K562 (cell line): Measurements from ENCODE around the gene TEX54. TPM values are rescaled to one million over a fixed set of nuclear protein-coding genes. Genes with fewer than 3 reads are reported as not detected.
A peak's percentile ranks its signal among the peaks of the same experiment; 100 is the strongest.

ENCODE experiments used
- ATF7 ChIP-seq: fragments of 450-650 bp; IDR thresholded peaks from 2 replicates; pipeline ENCODE4 v1.7.1; 2014; ENCODE audit warnings: mild to moderate bottlenecking, moderate library complexity
- CBX3 ChIP-seq, 2 experiments: IDR thresholded peaks; 1 replicate in 1 of 2; 2 replicates in 1 of 2; pipeline ENCODE4 v1.6.1; 2012; ENCODE audit warnings: inconsistent platforms in 2 of 2, low read length in 2 of 2, borderline replicate concordance in 1 of 2, control low read depth in 1 of 2
- E4F1 ChIP-seq: fragments of 250-450 bp; sonication (Bioruptor Pico); IDR thresholded peaks from 2 replicates; pipeline ENCODE4 v1.5.0; 2021; ENCODE audit warnings: mild to moderate bottlenecking, borderline replicate concordance
- HLTF ChIP-seq: fragments of 450-650 bp; IDR thresholded peaks from 2 replicates; pipeline ENCODE4 v1.6.1; 2016
- IFI16 ChIP-seq: fragments of 250-450 bp; sonication (Bioruptor Pico); IDR thresholded peaks from 2 replicates; pipeline ENCODE4 v2.1.2; 2022; ENCODE audit warnings: mild to moderate bottlenecking, inconsistent platforms
- KDM1A ChIP-seq, 2 experiments: fragments of 450-650 bp; IDR thresholded peaks; 2 replicates each; pipeline ENCODE4 v1.6.1; 2016; ENCODE audit warnings: mild to moderate bottlenecking in 2 of 2
- MCM7 ChIP-seq, 2 experiments: fragments of 450-650 bp; IDR thresholded peaks; 2 replicates each; pipeline ENCODE4 v1.6.1; 2016 to 2018
- NEUROD1 ChIP-seq: fragments of 150-350 bp; IDR thresholded peaks from 2 replicates; pipeline ENCODE4 v1.6.1; 2014; ENCODE audit warnings: borderline replicate concordance, low read length, low read depth; ENCODE audit not compliant: partially characterized antibody
- NKRF ChIP-seq: fragments of 450-650 bp; IDR thresholded peaks from 2 replicates; pipeline ENCODE4 v1.6.1; 2016; ENCODE audit warnings: borderline replicate concordance
- PCBP2 ChIP-seq: fragments of 200-400 bp; formaldehyde crosslinking; IDR thresholded peaks from 2 replicates; pipeline ENCODE4 v1.6.1; 2018; ENCODE audit warnings: low read length, low read depth, mild to moderate bottlenecking, moderate library complexity; ENCODE audit not compliant: poor library complexity, severe bottlenecking
- SMAD1 ChIP-seq: fragments of 150-350 bp; IDR thresholded peaks from 2 replicates; pipeline ENCODE4 v1.6.1; 2014; ENCODE audit warnings: low read length, low read depth; ENCODE audit not compliant: partially characterized antibody
- SMARCA5 ChIP-seq: fragments of 450-650 bp; IDR thresholded peaks from 2 replicates; pipeline ENCODE4 v1.6.1; 2016
- STAT5A ChIP-seq: IDR thresholded peaks from 2 replicates; pipeline ENCODE4 v1.6.1; 2012; ENCODE audit warnings: low read length, inconsistent platforms, borderline replicate concordance
- TAF9B ChIP-seq: fragments of 450-650 bp; IDR thresholded peaks from 2 replicates; pipeline ENCODE4 v1.6.1; 2018; ENCODE audit warnings: mild to moderate bottlenecking; ENCODE audit not compliant: partially characterized antibody
- TGIF2 ChIP-seq: sonication (generic); formaldehyde crosslinking; IDR thresholded peaks from 2 replicates; pipeline ENCODE4 v1.8.1; 2022; ENCODE audit warnings: mild to moderate bottlenecking, missing genetic modification reagents, moderate library complexity
- ZMIZ1 ChIP-seq, 2 experiments: fragments of 150-350 bp in 1 of 2; IDR thresholded peaks; 2 replicates each; pipeline ENCODE4 v1.6.1; 2012 to 2016; ENCODE audit warnings: low read depth in 2 of 2, low read length in 2 of 2, mild to moderate bottlenecking in 1 of 2, moderate library complexity in 1 of 2
- ZNF217 ChIP-seq: sonication (generic); formaldehyde crosslinking; IDR thresholded peaks from 2 replicates; pipeline ENCODE4 v1.8.0; 2022; ENCODE audit warnings: mild to moderate bottlenecking, missing genetic modification reagents
- ZNF668 ChIP-seq: fragments of 250-450 bp; sonication (Bioruptor Pico); IDR thresholded peaks from 2 replicates; pipeline ENCODE4 v1.8.0; 2022; ENCODE audit warnings: mild to moderate bottlenecking, inconsistent platforms
- polyA plus RNA-seq, 8 experiments: library from polyadenylated mRNA; depleted of rRNA in 4 of 8; stranded (reverse) in 5 of 8; unstranded in 3 of 8; fragments of >200 nt; fragmentation: Nextera tagmentation in 2 of 8; fragmentation: Illumina TruSeq in 1 of 8; extraction: Ambion mirVana in 2 of 8; extraction: Trizol in 1 of 8; gene quantifications; 2 replicates each; pipeline versions ENCODE4 v1.2.1 to v1.2.3, GENCODE V29; 2011 to 2014; ENCODE audit warnings: inconsistent platforms in 1 of 8, missing spikeins in 1 of 8
- total RNA-seq, 7 experiments: library from RNA; depleted of rRNA in 6 of 7; stranded (reverse); fragments of >200 nt in 6 of 7; fragmentation: Illumina TruSeq in 2 of 7; extraction: Trizol in 2 of 7; gene quantifications; 2 replicates each; pipeline versions ENCODE4 v1.2.1 to v1.2.3, GENCODE V29; 2011 to 2021; ENCODE audit warnings: low replicate concordance in 1 of 7

The TEX54 gene
- total and polyA plus RNA-seq, 9 of the 15 experiments (the other 6 are each of a cell fraction or from before 2014, with no cell fraction given), result not detected

DNA sequence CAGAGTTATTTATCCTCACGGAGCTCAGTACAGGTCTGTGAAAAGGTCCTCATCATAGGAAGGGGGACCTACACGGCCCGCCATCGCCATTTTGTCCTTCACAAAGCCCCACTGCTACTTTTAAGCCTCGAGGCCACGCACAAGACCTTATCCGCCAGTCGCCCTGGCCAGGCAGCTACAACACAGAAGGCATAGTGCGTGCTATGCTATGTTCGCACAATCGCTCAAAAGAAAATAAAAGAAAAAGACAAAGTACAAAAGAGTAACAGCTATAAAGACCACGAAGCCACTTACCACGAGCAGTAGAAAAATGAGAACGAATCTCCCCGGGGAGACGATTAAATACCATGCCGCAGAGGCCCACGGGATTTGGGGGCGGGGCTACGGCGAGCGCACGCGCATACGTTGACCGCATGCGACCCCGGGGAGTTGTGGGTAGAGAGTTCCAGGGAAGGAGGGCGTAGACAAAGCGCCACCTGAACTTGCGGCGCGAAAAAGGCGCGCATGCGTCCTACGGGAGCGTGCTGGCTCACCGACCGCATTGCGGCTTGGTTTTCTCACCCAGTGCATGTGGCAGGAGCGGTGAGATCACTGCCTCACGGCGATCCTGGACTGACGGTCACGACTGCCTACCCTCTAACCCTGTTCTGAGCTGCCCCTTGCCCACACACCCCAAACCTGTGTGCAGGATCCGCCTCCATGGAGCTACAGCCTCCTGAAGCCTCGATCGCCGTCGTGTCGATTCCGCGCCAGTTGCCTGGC, 23.1 kb upstream of the TEX54 start (continued):
- peak; percentile 91 for TF ChIP-seq NKRF
- no peak for TF ChIP-seq IFI16 (CRISPR knock-in tag)
- TF ChIP-seq STAT5A, result no peak
- TF ChIP-seq PCBP2, result no peak
- peak; percentile 87 for TF ChIP-seq HLTF
- TF ChIP-seq SMAD1, result peak; percentile 96
- TF ChIP-seq TGIF2 (CRISPR knock-in tag), result no peak
- peak in 1 of 2 experiments; percentile 75; a peak in 1 of 4 replicates for TF ChIP-seq ZMIZ1 (IDR thresholded peaks at IDR 0.05; ENCODE audit: low read depth in 2 of 2, low read length in 2 of 2)
- no peak for TF ChIP-seq ZNF217 (CRISPR knock-in tag)
- peak in 1 of 2 experiments; percentile 77; a peak in 1 of 3 replicates for TF ChIP-seq CBX3 (IDR thresholded peaks at IDR 0.05; ENCODE audit: borderline replicate concordance in 1 of 2, low read length in 2 of 2)
- TF ChIP-seq SMARCA5, result no peak
- TF ChIP-seq ATF7, result peak; percentile 95
- TF ChIP-seq NEUROD1, result peak; percentile 48
- no peak for TF ChIP-seq MCM7 (IDR thresholded peaks at IDR 0.05)
- TF ChIP-seq E4F1 (CRISPR knock-in tag), result no peak
- TF ChIP-seq TAF9B, result peak; percentile 100
- TF ChIP-seq ZNF668 (CRISPR knock-in tag), result no peak
- 0 out of 4 replicates have a peak, but pooled peaks of 1 of the 2 experiments have one; percentile 7 for TF ChIP-seq KDM1A (IDR thresholded peaks at IDR 0.05)
